Nephron progenitor cell (in vitro differentiated cells): ENCODE results near the gene ATAD3A.
"Not testable (repeated sequence)": the region's sequence is repeated elsewhere in the genome, so short reads cannot be mapped to it uniquely, and the experiment has no call there.

Source experiments
- DNase-seq: peaks from one replicate; pipeline ENCODE4 v3.0.0; 2021
- H3K27ac Mint-ChIP-seq: 2 replicates; pipeline ENCODE4 v1.8.0; 2021; ENCODE audit warnings: mild to moderate bottlenecking, moderate library complexity, mixed read lengths
- H3K27me3 Mint-ChIP-seq: 2 replicates; pipeline ENCODE4 v1.8.0; 2021; ENCODE audit warnings: mild to moderate bottlenecking, low read depth, mixed read lengths; ENCODE audit not compliant: poor library complexity
- H3K36me3 Mint-ChIP-seq: 2 replicates; pipeline ENCODE4 v1.8.0; 2021; ENCODE audit warnings: low read depth, mixed read lengths
- H3K4me1 Mint-ChIP-seq: 2 replicates; pipeline ENCODE4 v1.8.0; 2021; ENCODE audit warnings: mixed read lengths
- H3K4me3 Mint-ChIP-seq: 2 replicates; pipeline ENCODE4 v1.8.0; 2021; ENCODE audit warnings: mild to moderate bottlenecking, moderate library complexity, mixed read lengths
- H3K9me3 Mint-ChIP-seq: 2 replicates; pipeline ENCODE4 v1.8.0; 2021; ENCODE audit warnings: mild to moderate bottlenecking, moderate library complexity, mixed read lengths
- CTCF ChIP-seq: fragments of 200-600 bp; sonication (generic); IDR thresholded peaks from 2 replicates; pipeline ENCODE4 v1.5.0; 2021; ENCODE audit warnings: antibody characterized with exemption

The ATAD3A gene

GRCh38 chr1:1554926-1555915 is 43.3 kb downstream of the ATAD3A start:
- peaks cover 39% of the 10 kb centered on the region for H3K4me1 Mint-ChIP-seq
- peak overlapping the region; percentile 99 for H3K27ac Mint-ChIP-seq
- H3K27me3 Mint-ChIP-seq: no peaks in the 10 kb centered on the region
- no peak for TF ChIP-seq CTCF
- H3K4me3 Mint-ChIP-seq: peak overlapping the region; percentile 37
- DNase-seq: peak; percentile 43
- H3K9me3 Mint-ChIP-seq: no peaks in the 10 kb centered on the region
- peaks cover 4% of the 10 kb centered on the region for H3K36me3 Mint-ChIP-seq

- H3K4me3 Mint-ChIP-seq: no peak overlapping the region
- no peak for TF ChIP-seq CTCF
- no peak for DNase-seq
- peaks cover 38% of the 10 kb centered on the region for H3K4me1 Mint-ChIP-seq
- H3K36me3 Mint-ChIP-seq: peaks cover 7% of the 10 kb centered on the region
- no peak overlapping the region for H3K27ac Mint-ChIP-seq
- no peaks in the 10 kb centered on the region for H3K9me3 Mint-ChIP-seq
- H3K27me3 Mint-ChIP-seq: no peaks in the 10 kb centered on the region
These were observed 44.5 kb downstream of the ATAD3A start for GRCh38 chr1:1556505-1556904.

GRCh38 chr1:1556961-1557360 is 45.0 kb downstream of the ATAD3A start:
- Mint-ChIP-seq H3K4me1 (peaks cover 33% of the 10 kb centered on the region), H3K36me3 (peaks cover 12% of the 10 kb centered on the region)
- DNase-seq, H3K27ac Mint-ChIP-seq, H3K4me3 Mint-ChIP-seq, H3K27me3 Mint-ChIP-seq, H3K9me3 Mint-ChIP-seq: not testable (repeated sequence)

GRCh38 chr1:1557688-1558087 is 45.7 kb downstream of the ATAD3A start:
- H3K4me3 Mint-ChIP-seq, DNase-seq, H3K9me3 Mint-ChIP-seq, H3K27me3 Mint-ChIP-seq, H3K27ac Mint-ChIP-seq: not testable (repeated sequence)
- Mint-ChIP-seq H3K4me1 (peaks cover 32% of the 10 kb centered on the region), H3K36me3 (peaks cover 18% of the 10 kb centered on the region)

- Mint-ChIP-seq H3K36me3 (peaks cover 23% of the 10 kb centered on the region), H3K4me1 (peaks cover 31% of the 10 kb centered on the region), H3K27ac (peak overlapping the region; percentile 90), H3K9me3 (no peaks in the 10 kb centered on the region), H3K27me3 (no peaks in the 10 kb centered on the region), H3K4me3 (no peak overlapping the region)
- TF ChIP-seq CTCF: no peak
- no peak for DNase-seq
These were observed 46.6 kb downstream of the ATAD3A start for GRCh38 chr1:1558591-1558990.

GRCh38 chr1:1559066-1559465 is 47.1 kb downstream of the ATAD3A start:
- TF ChIP-seq CTCF: no peak
- Mint-ChIP-seq H3K36me3 (peaks cover 28% of the 10 kb centered on the region), H3K4me1 (peaks cover 32% of the 10 kb centered on the region), H3K27ac (peak overlapping the region; percentile 90), H3K4me3 (no peak overlapping the region), H3K9me3 (no peaks in the 10 kb centered on the region), H3K27me3 (no peaks in the 10 kb centered on the region)
- DNase-seq: no peak

GRCh38 chr1:1560178-1560577 is 48.2 kb downstream of the ATAD3A start:
- DNase-seq: no peak
- Mint-ChIP-seq H3K4me3 (no peak overlapping the region), H3K4me1 (peaks cover 34% of the 10 kb centered on the region), H3K27ac (no peak overlapping the region), H3K36me3 (peaks cover 37% of the 10 kb centered on the region), H3K27me3 (no peaks in the 10 kb centered on the region), H3K9me3 (peaks cover 4% of the 10 kb centered on the region)
- no peak for TF ChIP-seq CTCF
